Stimulated activated CD8-positive, alpha-beta memory T cell treated with anti-CD3 and anti-CD28 coated beads, Interleukin-7, amount 100 ng/mL, for 4 hours (primary cell): ENCODE measurements around the gene OVCH1.

Experiments used
- DNase-seq, 2 donors: peaks; one replicate each; pipeline ENCODE4 v3.0.0-alpha.2; 2020; ENCODE audit warnings: low read depth in 2 of 2

The OVCH1 gene

GRCh38 chr12:29497588-29497987, at the start of gene OVCH1:
Gene OVCH1 (minus strand): TSS chr12:29497686. CDS start chr12:29497686, 0 bp downstream.
- no peak for DNase-seq

GRCh38 chr12:29547151-29547632, 49.7 kb upstream of the OVCH1 start:
- no peak for DNase-seq

GRCh38 chr12:29546000-29546399, 48.5 kb upstream of the OVCH1 start:
- no peak for DNase-seq

GRCh38 chr12:29545102-29545467, 47.6 kb upstream of the OVCH1 start:
- DNase-seq = no peak

- DNase-seq = no peak
These were observed 47.1 kb upstream of the OVCH1 start for GRCh38 chr12:29544428-29545101.

GRCh38 chr12:29543036-29543435, 45.5 kb upstream of the OVCH1 start:
- DNase-seq = no peak

GRCh38 chr12:29537298-29537697, 39.8 kb upstream of the OVCH1 start:
- no peak for DNase-seq

GRCh38 chr12:29534935-29535334, 37.4 kb upstream of the OVCH1 start:
- no peak for DNase-seq

GRCh38 chr12:29533815-29534489, 36.5 kb upstream of the OVCH1 start:
- no peak for DNase-seq

GRCh38 chr12:29531471-29531870, 34.0 kb upstream of the OVCH1 start:
- no peak for DNase-seq

GRCh38 chr12:29530436-29530835, 33.0 kb upstream of the OVCH1 start:
- no peak for DNase-seq

- DNase-seq = no peak
These were observed 30.7 kb upstream of the OVCH1 start for GRCh38 chr12:29528161-29528560.

- no peak for DNase-seq
These were observed 24.5 kb upstream of the OVCH1 start for GRCh38 chr12:29521951-29522350.

- DNase-seq = no peak
These were observed 22.2 kb upstream of the OVCH1 start for GRCh38 chr12:29519585-29520182.

GRCh38 chr12:29518407-29518806, 20.9 kb upstream of the OVCH1 start:
- DNase-seq = no peak

- no peak for DNase-seq
These were observed 19.8 kb upstream of the OVCH1 start for GRCh38 chr12:29517264-29517663.

- no peak for DNase-seq
These were observed 19.0 kb upstream of the OVCH1 start for GRCh38 chr12:29516431-29516875.

GRCh38 chr12:29510591-29511185, 13.2 kb upstream of the OVCH1 start:
- DNase-seq = no peak

GRCh38 chr12:29509503-29509902, 12.0 kb upstream of the OVCH1 start:
- no peak for DNase-seq

GRCh38 chr12:29508949-29509348, 11.5 kb upstream of the OVCH1 start:
- DNase-seq = no peak

GRCh38 chr12:29505122-29505521, 7.6 kb upstream of the OVCH1 start:
- DNase-seq = no peak

GRCh38 chr12:29503283-29503682, 5.8 kb upstream of the OVCH1 start:
- no peak for DNase-seq

GRCh38 chr12:29499235-29499634, 1.7 kb upstream of the OVCH1 start:
- DNase-seq = no peak
